Gastrocnemius medialis (tissue), 4 donors: Measurements from ENCODE around the gene PAOX. TPM values are rescaled to one million over a fixed set of nuclear protein-coding genes. Genes with fewer than 3 reads are reported as not detected.
A peak's percentile ranks its signal among the peaks of the same experiment; 100 is the strongest.

Experiments used
- ATAC-seq, 2 donors: fragments of 150-250 bp; one replicate each; pipeline ENCODE4 v1.9.1; 2016
- DNase-seq, 2 donors: peaks; one replicate each; pipeline ENCODE4 v3.0.0-alpha.2; 2019
- H3K27ac ChIP-seq, 4 donors: fragments of 200-600 bp; sonication (generic); 1 replicate in 1 of 4; 2 replicates in 3 of 4; pipeline ENCODE4 v1.5.1; 2016 to 2018; ENCODE audit warnings: mild to moderate bottlenecking in 2 of 4, moderate library complexity in 1 of 4
- H3K27me3 ChIP-seq, 3 donors: fragments of 200-600 bp; sonication (generic) in 2 of 3; 1 replicate in 1 of 3; 2 replicates in 2 of 3; pipeline versions ENCODE4 v1.5.1 to v1.6.0; 2016 to 2019; ENCODE audit warnings: mild to moderate bottlenecking in 1 of 3, moderate library complexity in 1 of 3
- H3K36me3 ChIP-seq, 2 donors: fragments of 200-600 bp; sonication (generic) in 1 of 2; one replicate each; pipeline ENCODE4 v1.5.1; 2017 to 2018
- H3K4me1 ChIP-seq, 2 donors: fragments of 200-600 bp; sonication (generic) in 1 of 2; one replicate each; pipeline ENCODE4 v1.5.1; 2016 to 2017; ENCODE audit warnings: mild to moderate bottlenecking in 2 of 2
- H3K4me3 ChIP-seq, 4 donors: fragments of 200-600 bp; sonication (generic) in 3 of 4; 1 replicate in 1 of 4; 2 replicates in 3 of 4; pipeline ENCODE4 v1.5.1; 2016 to 2019; ENCODE audit warnings: mild to moderate bottlenecking in 2 of 4
- H3K9me3 ChIP-seq, 3 donors: fragments of 200-600 bp; sonication (generic) in 2 of 3; 1 replicate in 1 of 3; 2 replicates in 2 of 3; pipeline ENCODE4 v1.5.1; 2016 to 2019
- POLR2A ChIP-seq, 2 donors: fragments of 450-650 bp; IDR thresholded peaks; one replicate each; pipeline ENCODE4 v1.6.1; 2017; ENCODE audit warnings: antibody characterized with exemption in 2 of 2, mild to moderate bottlenecking in 2 of 2, moderate library complexity in 2 of 2
- in situ Hi-C, 4 donors: fragments of 200-750 bp; cut with MboI; loops; one replicate each; pipeline versions ENCODE4 v1.15.0 to v1.8.0; 2017; ENCODE audit warnings: low sequenced_read_pairs in 4 of 4
- intact Hi-C: fragments of 100-400 bp; cut with DNase I; formaldehyde crosslinking; loops from one replicate; pipeline ENCODE4 v1.15.1; 2023; ENCODE audit warnings: low total_unique reads
- microRNA-seq, 2 donors: library from miRNA; unstranded; fragments of <30 nt; microRNA quantifications; one replicate each; pipeline ENCODE4, GENCODE V29; 2016; ENCODE audit warnings: borderline replicate concordance in 2 of 2
- total RNA-seq, 4 donors: library from RNA; depleted of rRNA; stranded (reverse); fragments of >200 nt; gene quantifications; one replicate each; pipeline versions ENCODE4 v1.1.0 to v1.2.3, GENCODE V29; 2016
- TF ChIP-seq, protein P1 (sequence below), 5 experiments: fragments of 450-650 bp in 3 of 5; fragments of 200-600 bp in 2 of 5; sonication (generic) in 2 of 5; IDR thresholded peaks in 4 of 5; conservative IDR thresholded peaks in 1 of 5; 1 replicate in 4 of 5; 2 replicates in 1 of 5; pipeline ENCODE4 v1.5.1; 2016 to 2019; ENCODE audit warnings: antibody characterized with exemption in 5 of 5, mild to moderate bottlenecking in 3 of 5, moderate library complexity in 3 of 5

Gene PAOX
- total RNA-seq, 4 donors from 2014 or later: 4.9 to 7.7 (median 6.7) TPM

DNA sequence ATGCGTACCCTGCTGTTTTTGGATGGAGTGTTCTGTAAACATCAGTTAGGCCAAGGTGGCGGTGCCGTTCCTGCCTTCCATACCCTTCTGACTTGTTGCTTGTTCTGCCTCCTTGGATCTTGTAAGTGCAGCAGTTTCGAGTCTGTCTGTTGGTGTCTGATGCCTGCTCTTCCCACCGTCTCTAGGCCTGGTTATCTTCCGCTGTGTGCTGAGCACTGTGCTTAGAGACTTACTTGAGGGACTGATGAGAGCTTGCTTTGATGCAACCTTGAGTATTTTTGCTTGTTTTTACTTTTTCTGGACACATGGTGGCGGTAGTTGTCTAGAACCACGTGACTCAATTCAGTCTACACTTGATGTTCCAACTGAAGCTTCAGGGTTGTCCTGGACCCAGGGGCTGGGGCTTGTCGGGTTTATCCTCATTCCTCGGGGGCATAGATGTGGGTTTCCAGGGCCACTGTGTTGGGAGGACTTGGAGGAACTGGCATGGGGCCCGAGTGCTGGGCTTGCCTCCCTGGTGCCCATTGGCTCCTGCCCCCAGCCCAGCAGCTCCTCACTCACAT, 59.7 kb downstream of the PAOX start:
- TF ChIP-seq, protein P1, sequence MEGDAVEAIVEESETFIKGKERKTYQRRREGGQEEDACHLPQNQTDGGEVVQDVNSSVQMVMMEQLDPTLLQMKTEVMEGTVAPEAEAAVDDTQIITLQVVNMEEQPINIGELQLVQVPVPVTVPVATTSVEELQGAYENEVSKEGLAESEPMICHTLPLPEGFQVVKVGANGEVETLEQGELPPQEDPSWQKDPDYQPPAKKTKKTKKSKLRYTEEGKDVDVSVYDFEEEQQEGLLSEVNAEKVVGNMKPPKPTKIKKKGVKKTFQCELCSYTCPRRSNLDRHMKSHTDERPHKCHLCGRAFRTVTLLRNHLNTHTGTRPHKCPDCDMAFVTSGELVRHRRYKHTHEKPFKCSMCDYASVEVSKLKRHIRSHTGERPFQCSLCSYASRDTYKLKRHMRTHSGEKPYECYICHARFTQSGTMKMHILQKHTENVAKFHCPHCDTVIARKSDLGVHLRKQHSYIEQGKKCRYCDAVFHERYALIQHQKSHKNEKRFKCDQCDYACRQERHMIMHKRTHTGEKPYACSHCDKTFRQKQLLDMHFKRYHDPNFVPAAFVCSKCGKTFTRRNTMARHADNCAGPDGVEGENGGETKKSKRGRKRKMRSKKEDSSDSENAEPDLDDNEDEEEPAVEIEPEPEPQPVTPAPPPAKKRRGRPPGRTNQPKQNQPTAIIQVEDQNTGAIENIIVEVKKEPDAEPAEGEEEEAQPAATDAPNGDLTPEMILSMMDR (IDR thresholded peaks at IDR 0.05 in 4 of 5, conservative IDR thresholded peaks at IDR 0.05 in 1 of 5): no peak
- no peak for TF ChIP-seq POLR2A (IDR thresholded peaks at IDR 0.05)
- ATAC-seq (no peak), DNase-seq (peak in 1 of 2 donors; percentile 7)
- Histone ChIP-seq H3K36me3 (no peaks in the 10 kb centered on the region), H3K4me1 (no peaks in the 10 kb centered on the region), H3K27ac (no peak overlapping the region), H3K9me3 (no peaks in the 10 kb centered on the region), H3K27me3 (peaks cover 0 to 2% (median 0%) of the 10 kb centered on the region in 3 donors), H3K4me3 (no peak overlapping the region)
- intact Hi-C loops (no loop called here), in situ Hi-C loops (no loop called here)

DNA sequence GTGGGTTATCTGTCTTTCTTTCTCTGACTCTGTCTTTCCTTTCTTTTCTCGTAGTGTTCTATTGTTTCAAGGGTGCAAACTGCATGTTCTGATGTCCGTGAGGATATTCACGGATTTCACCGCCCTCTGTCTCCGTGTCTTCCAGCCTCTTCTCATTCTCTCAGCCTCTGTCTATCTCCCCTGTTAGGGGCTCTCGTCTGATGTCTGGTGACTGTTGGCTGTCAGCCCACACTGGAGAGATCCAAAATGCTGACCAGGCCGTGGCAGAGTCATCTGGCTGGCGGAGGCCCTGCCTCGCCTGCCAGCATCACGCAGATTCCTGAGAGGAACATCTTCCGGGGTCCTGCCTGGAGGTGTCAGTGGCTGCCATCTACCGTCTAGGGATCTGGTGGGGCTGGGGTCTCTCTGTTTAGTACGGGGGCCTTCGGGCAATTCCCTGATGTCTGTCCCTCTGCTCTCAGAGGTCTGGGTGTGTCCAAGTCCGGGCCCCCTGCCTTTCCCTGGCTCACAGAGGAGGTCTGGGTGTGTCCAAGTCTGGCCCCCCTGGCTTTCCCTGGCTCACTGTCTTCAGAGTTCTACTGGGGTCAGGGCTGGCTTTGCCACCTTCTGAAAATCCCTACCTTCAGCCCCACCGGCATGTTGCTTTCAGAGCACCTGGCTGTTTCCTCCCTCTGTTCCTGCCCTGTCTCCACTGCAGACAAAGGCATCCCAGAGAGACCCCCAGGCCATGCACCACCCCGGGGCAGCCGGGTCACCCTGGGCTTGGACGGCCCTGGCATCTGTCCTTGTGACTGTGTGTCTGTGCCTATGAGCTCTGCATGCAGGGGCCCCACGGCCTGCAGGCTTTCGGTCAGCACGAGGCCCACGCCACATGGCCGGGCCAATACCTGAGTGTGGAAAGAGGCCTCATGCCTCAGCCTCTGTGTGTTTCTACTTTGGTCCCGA, 60.7 kb downstream of the PAOX start:
- ATAC-seq (no peak), DNase-seq (peak in 1 of 2 donors; percentile 8)
- Histone ChIP-seq H3K27ac (no peak overlapping the region), H3K4me1 (no peaks in the 10 kb centered on the region), H3K36me3 (no peaks in the 10 kb centered on the region), H3K27me3 (no peaks in the 10 kb centered on the region), H3K4me3 (no peak overlapping the region), H3K9me3 (no peaks in the 10 kb centered on the region)
- TF ChIP-seq POLR2A (IDR thresholded peaks at IDR 0.05): no peak
- TF ChIP-seq, protein P1 (IDR thresholded peaks at IDR 0.05 in 4 of 5, conservative IDR thresholded peaks at IDR 0.05 in 1 of 5): no peak
- in situ Hi-C loops (no loop called here), intact Hi-C loops (no loop called here)

DNA sequence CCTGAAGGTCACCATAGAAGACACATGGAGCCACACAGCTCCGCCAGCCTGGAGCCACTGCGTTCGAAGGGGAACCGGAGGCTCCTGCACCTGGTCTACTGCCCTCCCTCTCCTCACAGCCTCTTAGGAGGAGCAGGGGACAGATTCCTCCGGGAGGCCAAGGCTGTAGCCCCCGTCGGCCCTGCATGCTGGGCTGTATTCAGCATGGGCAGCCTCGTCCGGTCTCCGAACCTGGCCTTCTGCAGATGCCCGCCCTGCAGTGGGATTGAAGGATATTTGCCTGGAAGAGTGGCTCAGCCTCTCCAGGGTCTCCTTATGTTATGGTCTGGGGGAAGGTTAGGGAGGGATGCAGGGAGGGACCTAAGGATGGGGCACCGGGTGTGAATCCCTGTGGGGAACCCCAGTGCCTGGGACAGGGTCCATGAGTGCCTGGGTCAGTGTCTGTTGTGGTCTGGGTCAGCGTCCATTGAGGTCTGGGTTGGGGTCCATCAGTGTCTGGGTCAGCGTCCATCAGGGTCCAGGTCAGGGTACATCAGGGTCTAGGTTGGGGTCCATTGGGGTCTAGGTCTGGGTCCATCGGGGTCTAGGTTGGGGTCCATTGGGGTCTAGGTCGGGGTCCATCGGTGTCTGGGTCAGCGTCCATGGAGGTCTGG, 61.7 kb downstream of the PAOX start:
- in situ Hi-C loops: no loop called here
- intact Hi-C loops: no loop called here
- no peak for TF ChIP-seq POLR2A (IDR thresholded peaks at IDR 0.05)
- TF ChIP-seq, protein P1 (IDR thresholded peaks at IDR 0.05 in 4 of 5, conservative IDR thresholded peaks at IDR 0.05 in 1 of 5): no peak
- Histone ChIP-seq H3K9me3 (no peaks in the 10 kb centered on the region), H3K4me3 (no peak overlapping the region), H3K4me1 (no peaks in the 10 kb centered on the region), H3K36me3 (no peaks in the 10 kb centered on the region), H3K27me3 (no peaks in the 10 kb centered on the region), H3K27ac (no peak overlapping the region)
- DNase-seq: peak in 1 of 2 donors; percentile 1
- no peak for ATAC-seq

Small RNA genes lying within 50 kb of the gene (microRNA-seq; reads per million reads assigned to microRNA genes)
- 0 reads per million in 2 donors for gene MIR3944

Other genes starting within 250 kb of the PAOX start
- under 1 TPM in 2 of 4 donors, not detected in 2; 0.04 to 0.13 TPM for gene KNDC1, start 219.0 kb upstream of the PAOX start, total RNA-seq
- not detected for gene UTF1, start 149.0 kb upstream of the PAOX start, total RNA-seq
- 1 to 10 TPM in 1 of 4 donors, under 1 TPM in 3; 0.13 to 1.3 (median 0.34) TPM for gene VENTX, start 141.4 kb upstream of the PAOX start, total RNA-seq
- 1 to 10 TPM in 3 of 4 donors, under 1 TPM in 1; 0.90 to 2.1 (median 1.2) TPM for gene ADAM8, start 102.4 kb upstream of the PAOX start, total RNA-seq
- gene TUBGCP2, start 70.4 kb upstream of the PAOX start, total RNA-seq: 10 to 100 TPM; 21.5 to 43.8 (median 36.5) TPM
- 10 to 100 TPM; 25.0 to 49.5 (median 41.9) TPM for gene ZNF511, start 70.3 kb upstream of the PAOX start, total RNA-seq
- gene CALY, start 42.4 kb upstream of the PAOX start, total RNA-seq: not detected
- 1 to 10 TPM in 2 of 4 donors, under 1 TPM in 1, not detected in 1; 0.59 to 1.4 (median 1.1) TPM for gene PRAP1, start 31.9 kb upstream of the PAOX start, total RNA-seq
- 1 to 10 TPM; 3.2 to 8.9 (median 5.6) TPM for gene FUOM, start 21.2 kb upstream of the PAOX start, total RNA-seq
- gene ECHS1, start 5.9 kb upstream of the PAOX start, total RNA-seq: 100 to 1,000 TPM in 3 of 4 donors, 10 to 100 TPM in 1; 96.7 to 123 (median 106) TPM
- 10 to 100 TPM; 12.2 to 23.9 (median 14.1) TPM for gene MTG1, start 14.9 kb downstream of the PAOX start, total RNA-seq
- not detected for gene SPRN, start 45.4 kb downstream of the PAOX start, total RNA-seq
- gene SCART1, start 74.7 kb downstream of the PAOX start, total RNA-seq: 1 to 10 TPM in 2 of 4 donors, under 1 TPM in 2; 0.11 to 1.4 (median 0.71) TPM
- gene CYP2E1, start 148.1 kb downstream of the PAOX start, total RNA-seq: 10 to 100 TPM in 1 of 4 donors, 1 to 10 TPM in 2, under 1 TPM in 1; 0.97 to 14.0 (median 4.4) TPM
- under 1 TPM in 1 of 4 donors, not detected in 3; 0.32 TPM for gene SYCE1, start 186.3 kb downstream of the PAOX start, total RNA-seq
- not detected for gene FRG2B, start 247.5 kb downstream of the PAOX start, total RNA-seq